Caco-2 (cell line): ENCODE results near the gene DGKI. TPM values are rescaled to one million over a fixed set of nuclear protein-coding genes. Genes with fewer than 3 reads are reported as not detected.

Experiments used
- BruUV-seq: library from RNA; stranded (reverse); fragments of 400-500 nt; replicated peaks from 2 replicates; lab custom pipeline; 2021; lab: Mats Ljungman, UMichigan
- CTCF ChIA-PET: fragments of 300-600 bp; sonication (Branson Sonifier 250); formaldehyde crosslinking; loops from one replicate; lab custom pipeline; 2022; ENCODE audit warnings: antibody characterized with exemption; lab: Charles Lee
- POLR2A ChIA-PET: fragments of 300-600 bp; sonication (Branson Sonifier 250); formaldehyde crosslinking; loops from one replicate; lab custom pipeline; 2022; ENCODE audit warnings: antibody characterized with exemption; lab: Charles Lee
- DNase-seq, 2 experiments: peaks; one replicate each; pipeline versions ENCODE4 v3.0.0 to v3.0.0-alpha.2; 2020 to 2022
- H3K27me3 ChIP-seq: replicated peaks from 2 replicates; pipeline ENCODE4 v1.6.0; 2011; ENCODE audit warnings: low read length; ENCODE audit not compliant: control insufficient read depth, insufficient read depth
- H3K36me3 ChIP-seq: 2 replicates; pipeline ENCODE4 v1.5.1; 2011; ENCODE audit warnings: low read length; ENCODE audit not compliant: control insufficient read depth, insufficient read depth
- H3K4me1 ChIP-seq: fragments of 250-450 bp; sonication (Bioruptor Pico); 2 replicates; pipeline ENCODE4 v1.5.1; 2020; ENCODE audit warnings: mild to moderate bottlenecking
- H3K4me3 ChIP-seq: 2 replicates; pipeline ENCODE4 v1.5.1; 2011; ENCODE audit warnings: low read depth, mild to moderate bottlenecking, control low read depth, low read length
- H3K9me3 ChIP-seq: fragments of 250-450 bp; sonication (Bioruptor Pico); 2 replicates; pipeline ENCODE4 v1.5.1; 2020; ENCODE audit warnings: mild to moderate bottlenecking, moderate library complexity
- H3K27ac Mint-ChIP-seq: one replicate; pipeline ENCODE4 v1.8.0; 2022; ENCODE audit warnings: mixed read lengths; ENCODE audit not compliant: unreplicated experiment
- H3K27me3 Mint-ChIP-seq: one replicate; pipeline ENCODE4 v1.8.0; 2022; ENCODE audit warnings: mixed read lengths; ENCODE audit not compliant: insufficient read depth, unreplicated experiment
- H3K36me3 Mint-ChIP-seq: one replicate; pipeline ENCODE4 v1.8.0; 2022; ENCODE audit warnings: mild to moderate bottlenecking, mixed read lengths; ENCODE audit not compliant: insufficient read depth, unreplicated experiment
- H3K4me1 Mint-ChIP-seq: one replicate; pipeline ENCODE4 v1.8.0; 2022; ENCODE audit warnings: low read depth, mixed read lengths; ENCODE audit not compliant: unreplicated experiment
- H3K4me3 Mint-ChIP-seq: one replicate; pipeline ENCODE4 v1.8.0; 2022; ENCODE audit warnings: mild to moderate bottlenecking, moderate library complexity, mixed read lengths; ENCODE audit not compliant: unreplicated experiment
- H3K9me3 Mint-ChIP-seq: one replicate; pipeline ENCODE4 v1.8.0; 2022; ENCODE audit warnings: mixed read lengths; ENCODE audit not compliant: unreplicated experiment
- CTCF ChIP-seq, 2 experiments: fragments of 200-600 bp in 1 of 2; IDR thresholded peaks; 1 replicate in 1 of 2; 2 replicates in 1 of 2; pipeline versions ENCODE4 v1.5.1 to v1.8.0; 2011 to 2022; ENCODE audit warnings: antibody characterized with exemption in 1 of 2, control low read depth in 1 of 2, inconsistent platforms in 1 of 2, low read depth in 1 of 2, low read length in 1 of 2, mild to moderate bottlenecking in 1 of 2, moderate library complexity in 1 of 2; ENCODE audit not compliant: insufficient read depth in 1 of 2, severe bottlenecking in 1 of 2, unreplicated experiment in 1 of 2
- intact Hi-C: fragments of 100-400 bp; cut with micrococcal nuclease; formaldehyde crosslinking; loops from one replicate; pipeline ENCODE4 v1.10.0; 2022; ENCODE audit not compliant: unreplicated experiment
- total RNA-seq: library from RNA; stranded (reverse); gene quantifications from 2 replicates; pipeline ENCODE4 v1.2.3, GENCODE V29; 2022

DGKI gene
- total RNA-seq, 1 experiment from 2014 or later, result 0.84 TPM

- no peaks in the 10 kb centered on the region for H3K4me1 ChIP-seq
- no peak overlapping the region for H3K27ac Mint-ChIP-seq
- POLR2A ChIA-PET, result no interaction called here
- peaks cover 21% of the 10 kb centered on the region for H3K27me3 Mint-ChIP-seq
- no peaks in the 10 kb centered on the region for H3K36me3 ChIP-seq
- no peaks in the 10 kb centered on the region for H3K9me3 ChIP-seq
- no peaks in the 10 kb centered on the region; the same call in 1 of the 2 replicates for H3K27me3 ChIP-seq
- no peaks in the 10 kb centered on the region for H3K4me1 Mint-ChIP-seq
- H3K9me3 Mint-ChIP-seq, result peaks cover 24% of the 10 kb centered on the region
- CTCF ChIA-PET, result no interaction called here
- intact Hi-C loops, result no loop called here
- no peak for DNase-seq
- no peak for TF ChIP-seq CTCF (IDR thresholded peaks at IDR 0.05; ENCODE audit: insufficient read depth in 1 of 2, low read depth in 1 of 2, low read length in 1 of 2, severe bottlenecking in 1 of 2, unreplicated experiment in 1 of 2)
- H3K36me3 Mint-ChIP-seq, result no peaks in the 10 kb centered on the region
- no TSS peak for BruUV-seq
- no peak overlapping the region for H3K4me3 Mint-ChIP-seq
- no peak overlapping the region for H3K4me3 ChIP-seq
These were observed 143.3 kb downstream of the DGKI start for GRCh38 chr7:137703291-137704010.

DNA sequence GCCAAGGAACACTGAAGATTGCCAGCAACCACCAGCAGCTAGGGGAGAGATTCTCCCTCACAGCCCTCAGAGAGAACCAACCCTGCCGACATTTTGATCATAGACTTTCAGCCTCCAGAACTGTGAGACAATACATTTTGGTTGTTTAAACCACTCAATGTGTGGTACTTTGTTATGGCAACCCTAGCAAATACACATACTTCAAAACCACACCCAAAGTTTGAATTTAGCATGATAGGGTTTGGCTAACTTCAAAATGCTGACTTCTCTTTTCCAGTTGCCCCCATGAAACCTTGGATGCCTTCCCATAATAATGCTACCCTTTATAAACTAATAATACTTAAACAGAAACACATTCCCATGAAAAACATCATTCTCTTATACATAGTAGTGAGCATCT is 149.8 kb downstream of the DGKI start:
- POLR2A ChIA-PET, result no interaction called here
- Mint-ChIP-seq H3K27me3 (peaks cover 15% of the 10 kb centered on the region), H3K4me3 (no peak overlapping the region), H3K4me1 (no peaks in the 10 kb centered on the region), H3K9me3 (no peaks in the 10 kb centered on the region), H3K36me3 (no peaks in the 10 kb centered on the region), H3K27ac (no peak overlapping the region)
- no peak overlapping the region for H3K4me3 ChIP-seq
- TF ChIP-seq CTCF (IDR thresholded peaks at IDR 0.05; ENCODE audit: insufficient read depth in 1 of 2, low read depth in 1 of 2, low read length in 1 of 2, severe bottlenecking in 1 of 2, unreplicated experiment in 1 of 2), result no peak
- DNase-seq, result no peak
- H3K36me3 ChIP-seq, result no peaks in the 10 kb centered on the region
- no peaks in the 10 kb centered on the region for H3K9me3 ChIP-seq
- H3K4me1 ChIP-seq, result no peaks in the 10 kb centered on the region
- BruUV-seq, result no TSS peak
- no peaks in the 10 kb centered on the region; the same call in 1 of the 2 replicates for H3K27me3 ChIP-seq
- CTCF ChIA-PET, result no interaction called here
- intact Hi-C loops, result no loop called here

DNA sequence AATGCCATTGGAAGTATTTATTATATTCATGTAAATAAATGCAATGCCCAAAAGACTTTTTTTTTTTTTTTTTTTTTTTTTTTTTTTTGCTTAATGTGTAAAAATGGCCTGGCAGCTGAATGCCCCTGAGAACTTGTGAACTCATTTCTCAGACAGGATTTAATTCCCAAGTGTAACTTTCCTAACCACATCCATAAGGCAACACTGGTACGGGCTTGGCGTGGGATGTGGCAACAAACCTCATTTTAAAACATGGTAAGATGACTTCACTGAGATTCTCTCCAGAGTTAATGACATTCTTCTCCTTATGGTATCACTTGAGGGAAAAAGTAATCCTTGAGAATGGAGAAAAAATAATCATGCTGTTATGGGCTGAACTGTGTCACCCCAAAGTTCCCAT is 150.4 kb downstream of the DGKI start:
- H3K4me3 Mint-ChIP-seq, result no peak overlapping the region
- intact Hi-C loops, result no loop called here

More for the DNA sequence above, 150.4 kb downstream of the DGKI start:
- Histone ChIP-seq H3K36me3 (no peaks in the 10 kb centered on the region), H3K9me3 (no peaks in the 10 kb centered on the region), H3K27me3 (no peaks in the 10 kb centered on the region; the same call in 1 of the 2 replicates), H3K4me3 (no peak overlapping the region), H3K4me1 (no peaks in the 10 kb centered on the region)
- DNase-seq, result no peak
- no peak for TF ChIP-seq CTCF (IDR thresholded peaks at IDR 0.05; ENCODE audit: insufficient read depth in 1 of 2, low read depth in 1 of 2, low read length in 1 of 2, severe bottlenecking in 1 of 2, unreplicated experiment in 1 of 2)
- no peaks in the 10 kb centered on the region for H3K4me1 Mint-ChIP-seq
- no peak overlapping the region for H3K27ac Mint-ChIP-seq
- H3K27me3 Mint-ChIP-seq, result peaks cover 18% of the 10 kb centered on the region
- no TSS peak for BruUV-seq
- no peaks in the 10 kb centered on the region for H3K36me3 Mint-ChIP-seq
- H3K9me3 Mint-ChIP-seq, result no peaks in the 10 kb centered on the region
- POLR2A ChIA-PET, result no interaction called here
- CTCF ChIA-PET, result no interaction called here
